ENCODE measurements around the gene PRKG1. TPM values are rescaled to one million over a fixed set of nuclear protein-coding genes. Genes with fewer than 3 reads are reported as not detected.
"Not testable (repeated sequence)": the region's sequence is repeated elsewhere in the genome, so short reads cannot be mapped to it uniquely, and the experiment has no call there.

The PRKG1 gene
- total RNA-seq, 1 experiment from 2014 or later, result 16.5 TPM

- TF ChIP-seq JUN (CRISPR knock-in tag; IDR thresholded peaks at IDR 0.05), result no peak
- no peak for TF ChIP-seq MLX (CRISPR knock-in tag; IDR thresholded peaks at IDR 0.05)
- no peak for TF ChIP-seq E2F4 (CRISPR knock-in tag; IDR thresholded peaks at IDR 0.05; ENCODE audit: borderline replicate concordance, low read depth)
- TF ChIP-seq, protein P1, sequence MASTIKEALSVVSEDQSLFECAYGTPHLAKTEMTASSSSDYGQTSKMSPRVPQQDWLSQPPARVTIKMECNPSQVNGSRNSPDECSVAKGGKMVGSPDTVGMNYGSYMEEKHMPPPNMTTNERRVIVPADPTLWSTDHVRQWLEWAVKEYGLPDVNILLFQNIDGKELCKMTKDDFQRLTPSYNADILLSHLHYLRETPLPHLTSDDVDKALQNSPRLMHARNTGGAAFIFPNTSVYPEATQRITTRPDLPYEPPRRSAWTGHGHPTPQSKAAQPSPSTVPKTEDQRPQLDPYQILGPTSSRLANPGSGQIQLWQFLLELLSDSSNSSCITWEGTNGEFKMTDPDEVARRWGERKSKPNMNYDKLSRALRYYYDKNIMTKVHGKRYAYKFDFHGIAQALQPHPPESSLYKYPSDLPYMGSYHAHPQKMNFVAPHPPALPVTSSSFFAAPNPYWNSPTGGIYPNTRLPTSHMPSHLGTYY (CRISPR knock-in tag; IDR thresholded peaks at IDR 0.05), result no peak
- no peak for TF ChIP-seq NR3C1 (CRISPR knock-in tag; conservative IDR thresholded peaks at IDR 0.05; ENCODE audit: low read depth)
- no peak for TF ChIP-seq ZNF232 (CRISPR knock-in tag; IDR thresholded peaks at IDR 0.05)
- TF ChIP-seq ESRRA (CRISPR knock-in tag; IDR thresholded peaks at IDR 0.05; ENCODE audit: borderline replicate concordance), result no peak
- TF ChIP-seq FOXK1 (CRISPR knock-in tag; IDR thresholded peaks at IDR 0.05), result no peak
- DNase-seq (ENCODE audit: low spot score), result no peak
- POLR2A ChIA-PET, result no interaction called here
- Mint-ChIP-seq H3K27ac (no peak overlapping the region), H3K9me3 (peaks cover 20% of the 10 kb centered on the region), H3K27me3 (ENCODE audit: low read depth) (no peaks in the 10 kb centered on the region), H3K4me3 (no peak overlapping the region), H3K36me3 (peaks cover 8% of the 10 kb centered on the region), H3K4me1 (peaks cover 5% of the 10 kb centered on the region)
- CTCF ChIA-PET, result no interaction called here
- ATAC-seq, result no peak
Measured at GRCh38 chr10:51685768-51686167, 611.5 kb downstream of the PRKG1 start.

GRCh38 chr10:51687296-51687695, 613.0 kb downstream of the PRKG1 start:
- peaks cover 8% of the 10 kb centered on the region for H3K36me3 Mint-ChIP-seq
- no peaks in the 10 kb centered on the region for H3K27me3 Mint-ChIP-seq (ENCODE audit: low read depth)
- peaks cover 20% of the 10 kb centered on the region for H3K9me3 Mint-ChIP-seq
- no peak for TF ChIP-seq NFATC4 (CRISPR knock-in tag; IDR thresholded peaks at IDR 0.05)
- no peak for TF ChIP-seq TCF7 (CRISPR knock-in tag; IDR thresholded peaks at IDR 0.05; ENCODE audit: low read depth)
- TF ChIP-seq GTF2I (CRISPR knock-in tag; conservative IDR thresholded peaks at IDR 0.05), result no peak
- no peak for TF ChIP-seq TEAD1 (CRISPR knock-in tag; IDR thresholded peaks at IDR 0.05)
- TF ChIP-seq, protein P2, sequence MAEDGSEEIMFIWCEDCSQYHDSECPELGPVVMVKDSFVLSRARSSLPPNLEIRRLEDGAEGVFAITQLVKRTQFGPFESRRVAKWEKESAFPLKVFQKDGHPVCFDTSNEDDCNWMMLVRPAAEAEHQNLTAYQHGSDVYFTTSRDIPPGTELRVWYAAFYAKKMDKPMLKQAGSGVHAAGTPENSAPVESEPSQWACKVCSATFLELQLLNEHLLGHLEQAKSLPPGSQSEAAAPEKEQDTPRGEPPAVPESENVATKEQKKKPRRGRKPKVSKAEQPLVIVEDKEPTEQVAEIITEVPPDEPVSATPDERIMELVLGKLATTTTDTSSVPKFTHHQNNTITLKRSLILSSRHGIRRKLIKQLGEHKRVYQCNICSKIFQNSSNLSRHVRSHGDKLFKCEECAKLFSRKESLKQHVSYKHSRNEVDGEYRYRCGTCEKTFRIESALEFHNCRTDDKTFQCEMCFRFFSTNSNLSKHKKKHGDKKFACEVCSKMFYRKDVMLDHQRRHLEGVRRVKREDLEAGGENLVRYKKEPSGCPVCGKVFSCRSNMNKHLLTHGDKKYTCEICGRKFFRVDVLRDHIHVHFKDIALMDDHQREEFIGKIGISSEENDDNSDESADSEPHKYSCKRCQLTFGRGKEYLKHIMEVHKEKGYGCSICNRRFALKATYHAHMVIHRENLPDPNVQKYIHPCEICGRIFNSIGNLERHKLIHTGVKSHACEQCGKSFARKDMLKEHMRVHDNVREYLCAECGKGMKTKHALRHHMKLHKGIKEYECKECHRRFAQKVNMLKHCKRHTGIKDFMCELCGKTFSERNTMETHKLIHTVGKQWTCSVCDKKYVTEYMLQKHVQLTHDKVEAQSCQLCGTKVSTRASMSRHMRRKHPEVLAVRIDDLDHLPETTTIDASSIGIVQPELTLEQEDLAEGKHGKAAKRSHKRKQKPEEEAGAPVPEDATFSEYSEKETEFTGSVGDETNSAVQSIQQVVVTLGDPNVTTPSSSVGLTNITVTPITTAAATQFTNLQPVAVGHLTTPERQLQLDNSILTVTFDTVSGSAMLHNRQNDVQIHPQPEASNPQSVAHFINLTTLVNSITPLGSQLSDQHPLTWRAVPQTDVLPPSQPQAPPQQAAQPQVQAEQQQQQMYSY (CRISPR knock-in tag; IDR thresholded peaks at IDR 0.05), result no peak
- TF ChIP-seq MXD4 (CRISPR knock-in tag; IDR thresholded peaks at IDR 0.05; ENCODE audit: borderline replicate concordance), result no peak
- no peak for TF ChIP-seq SP1 (CRISPR knock-in tag; conservative IDR thresholded peaks at IDR 0.05)
- no peak for TF ChIP-seq GABPB1 (CRISPR knock-in tag; IDR thresholded peaks at IDR 0.05)
- TF ChIP-seq, protein P3, sequence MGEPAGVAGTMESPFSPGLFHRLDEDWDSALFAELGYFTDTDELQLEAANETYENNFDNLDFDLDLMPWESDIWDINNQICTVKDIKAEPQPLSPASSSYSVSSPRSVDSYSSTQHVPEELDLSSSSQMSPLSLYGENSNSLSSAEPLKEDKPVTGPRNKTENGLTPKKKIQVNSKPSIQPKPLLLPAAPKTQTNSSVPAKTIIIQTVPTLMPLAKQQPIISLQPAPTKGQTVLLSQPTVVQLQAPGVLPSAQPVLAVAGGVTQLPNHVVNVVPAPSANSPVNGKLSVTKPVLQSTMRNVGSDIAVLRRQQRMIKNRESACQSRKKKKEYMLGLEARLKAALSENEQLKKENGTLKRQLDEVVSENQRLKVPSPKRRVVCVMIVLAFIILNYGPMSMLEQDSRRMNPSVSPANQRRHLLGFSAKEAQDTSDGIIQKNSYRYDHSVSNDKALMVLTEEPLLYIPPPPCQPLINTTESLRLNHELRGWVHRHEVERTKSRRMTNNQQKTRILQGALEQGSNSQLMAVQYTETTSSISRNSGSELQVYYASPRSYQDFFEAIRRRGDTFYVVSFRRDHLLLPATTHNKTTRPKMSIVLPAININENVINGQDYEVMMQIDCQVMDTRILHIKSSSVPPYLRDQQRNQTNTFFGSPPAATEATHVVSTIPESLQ (CRISPR knock-in tag; IDR thresholded peaks at IDR 0.05), result no peak
- no peak for TF ChIP-seq JAZF1 (CRISPR knock-in tag; IDR thresholded peaks at IDR 0.05)
- no peak for TF ChIP-seq TEAD4 (CRISPR knock-in tag; IDR thresholded peaks at IDR 0.05)
- no peak for TF ChIP-seq NFYB (CRISPR knock-in tag; conservative IDR thresholded peaks at IDR 0.05; ENCODE audit: low read depth)
- TF ChIP-seq, protein P4, sequence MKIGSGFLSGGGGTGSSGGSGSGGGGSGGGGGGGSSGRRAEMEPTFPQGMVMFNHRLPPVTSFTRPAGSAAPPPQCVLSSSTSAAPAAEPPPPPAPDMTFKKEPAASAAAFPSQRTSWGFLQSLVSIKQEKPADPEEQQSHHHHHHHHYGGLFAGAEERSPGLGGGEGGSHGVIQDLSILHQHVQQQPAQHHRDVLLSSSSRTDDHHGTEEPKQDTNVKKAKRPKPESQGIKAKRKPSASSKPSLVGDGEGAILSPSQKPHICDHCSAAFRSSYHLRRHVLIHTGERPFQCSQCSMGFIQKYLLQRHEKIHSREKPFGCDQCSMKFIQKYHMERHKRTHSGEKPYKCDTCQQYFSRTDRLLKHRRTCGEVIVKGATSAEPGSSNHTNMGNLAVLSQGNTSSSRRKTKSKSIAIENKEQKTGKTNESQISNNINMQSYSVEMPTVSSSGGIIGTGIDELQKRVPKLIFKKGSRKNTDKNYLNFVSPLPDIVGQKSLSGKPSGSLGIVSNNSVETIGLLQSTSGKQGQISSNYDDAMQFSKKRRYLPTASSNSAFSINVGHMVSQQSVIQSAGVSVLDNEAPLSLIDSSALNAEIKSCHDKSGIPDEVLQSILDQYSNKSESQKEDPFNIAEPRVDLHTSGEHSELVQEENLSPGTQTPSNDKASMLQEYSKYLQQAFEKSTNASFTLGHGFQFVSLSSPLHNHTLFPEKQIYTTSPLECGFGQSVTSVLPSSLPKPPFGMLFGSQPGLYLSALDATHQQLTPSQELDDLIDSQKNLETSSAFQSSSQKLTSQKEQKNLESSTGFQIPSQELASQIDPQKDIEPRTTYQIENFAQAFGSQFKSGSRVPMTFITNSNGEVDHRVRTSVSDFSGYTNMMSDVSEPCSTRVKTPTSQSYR (CRISPR knock-in tag; IDR thresholded peaks at IDR 0.05), result no peak
- H3K4me1 Mint-ChIP-seq, result peaks cover 5% of the 10 kb centered on the region
- ChIA-PET POLR2A (no interaction called here), CTCF (no interaction called here)
- no peak overlapping the region for H3K27ac Mint-ChIP-seq
- H3K4me3 Mint-ChIP-seq, result no peak overlapping the region
- DNase-seq (ENCODE audit: low spot score), result no peak
- ATAC-seq, result no peak

- H3K36me3 Mint-ChIP-seq; H3K4me3 Mint-ChIP-seq; H3K27ac Mint-ChIP-seq; DNase-seq (ENCODE audit: low spot score); H3K27me3 Mint-ChIP-seq (ENCODE audit: low read depth); H3K4me1 Mint-ChIP-seq; CTCF ChIA-PET; ATAC-seq; POLR2A ChIA-PET: not testable (repeated sequence)
- peaks cover 20% of the 10 kb centered on the region for H3K9me3 Mint-ChIP-seq
Measured at GRCh38 chr10:51688826-51689225, 614.5 kb downstream of the PRKG1 start.

All from WTC11 (cell line).